ENCODE results near the gene RGS18. TPM values are rescaled to one million over a fixed set of nuclear protein-coding genes. Genes with fewer than 3 reads are reported as not detected.

RGS18 gene
- total RNA-seq, 1 donor from 2014 or later: not detected

DNA sequence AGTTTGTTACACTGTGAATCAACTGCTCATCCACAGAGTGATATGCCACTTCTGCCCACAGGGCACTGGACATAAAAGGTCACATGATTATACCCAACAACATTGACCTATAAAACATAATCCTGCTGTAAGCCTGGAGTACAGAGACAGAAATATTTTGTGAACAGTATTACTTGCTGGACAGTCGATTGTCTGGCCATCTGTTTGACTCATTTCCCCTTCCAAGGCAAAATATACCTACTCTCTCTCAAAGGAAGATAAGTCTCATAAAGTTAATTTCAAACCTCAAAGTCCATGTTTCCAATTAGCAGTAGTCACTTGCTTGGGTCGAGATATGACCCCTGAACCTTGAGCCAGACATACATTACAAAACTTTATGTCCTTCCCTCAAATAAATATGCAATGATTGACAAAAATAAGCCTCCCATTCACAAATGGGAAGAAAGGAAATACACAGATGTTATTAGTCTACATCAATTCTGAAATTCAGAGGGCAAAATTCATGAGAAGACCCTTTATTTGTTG, 39.3 kb upstream of the RGS18 start:
- Mint-ChIP-seq H3K4me3 (ENCODE audit: unreplicated experiment) (no peak overlapping the region), H3K4me1 (ENCODE audit: low read depth, unreplicated experiment) (peaks cover 7% of the 10 kb centered on the region), H3K27me3 (ENCODE audit: low read depth, unreplicated experiment) (no peaks in the 10 kb centered on the region), H3K36me3 (ENCODE audit: low read depth, unreplicated experiment) (no peaks in the 10 kb centered on the region), H3K27ac (ENCODE audit: unreplicated experiment) (no peak overlapping the region), H3K9me3 (ENCODE audit: unreplicated experiment) (no peaks in the 10 kb centered on the region)
- Histone ChIP-seq H3K4me1 (ENCODE audit: insufficient read depth, low read length) (no peaks in the 10 kb centered on the region), H3K9ac (ENCODE audit: low read length) (no peak overlapping the region), H3K4me2 (ENCODE audit: low read length) (no peak overlapping the region), H3K36me3 (ENCODE audit: insufficient read depth, low read length) (no peaks in the 10 kb centered on the region), H3K27ac (ENCODE audit: low read depth, low read length) (no peak overlapping the region), H2AFZ (ENCODE audit: low read depth, low read length) (no peak overlapping the region), H3K27me3 (ENCODE audit: insufficient read depth, low read length) (no peaks in the 10 kb centered on the region), H4K20me1 (ENCODE audit: insufficient read depth, low read length) (no peaks in the 10 kb centered on the region), H3K79me2 (ENCODE audit: insufficient read depth, low read length) (no peaks in the 10 kb centered on the region), H3K9me3 (ENCODE audit: insufficient read depth, low read depth, low read length) (no peaks in the 10 kb centered on the region), H3K4me3 (ENCODE audit: insufficient read depth, low read depth, low read length) (no peak overlapping the region)
- no peak for TF ChIP-seq EZH2 (IDR thresholded peaks at IDR 0.05; ENCODE audit: insufficient read depth, low read length)
- TF ChIP-seq, protein P1, sequence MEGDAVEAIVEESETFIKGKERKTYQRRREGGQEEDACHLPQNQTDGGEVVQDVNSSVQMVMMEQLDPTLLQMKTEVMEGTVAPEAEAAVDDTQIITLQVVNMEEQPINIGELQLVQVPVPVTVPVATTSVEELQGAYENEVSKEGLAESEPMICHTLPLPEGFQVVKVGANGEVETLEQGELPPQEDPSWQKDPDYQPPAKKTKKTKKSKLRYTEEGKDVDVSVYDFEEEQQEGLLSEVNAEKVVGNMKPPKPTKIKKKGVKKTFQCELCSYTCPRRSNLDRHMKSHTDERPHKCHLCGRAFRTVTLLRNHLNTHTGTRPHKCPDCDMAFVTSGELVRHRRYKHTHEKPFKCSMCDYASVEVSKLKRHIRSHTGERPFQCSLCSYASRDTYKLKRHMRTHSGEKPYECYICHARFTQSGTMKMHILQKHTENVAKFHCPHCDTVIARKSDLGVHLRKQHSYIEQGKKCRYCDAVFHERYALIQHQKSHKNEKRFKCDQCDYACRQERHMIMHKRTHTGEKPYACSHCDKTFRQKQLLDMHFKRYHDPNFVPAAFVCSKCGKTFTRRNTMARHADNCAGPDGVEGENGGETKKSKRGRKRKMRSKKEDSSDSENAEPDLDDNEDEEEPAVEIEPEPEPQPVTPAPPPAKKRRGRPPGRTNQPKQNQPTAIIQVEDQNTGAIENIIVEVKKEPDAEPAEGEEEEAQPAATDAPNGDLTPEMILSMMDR (IDR thresholded peaks at IDR 0.05; ENCODE audit: insufficient read depth, low read depth, low read length): no peak
- no peak for DNase-seq (ENCODE audit: low read depth)
- FAIRE-seq: no peak

DNA sequence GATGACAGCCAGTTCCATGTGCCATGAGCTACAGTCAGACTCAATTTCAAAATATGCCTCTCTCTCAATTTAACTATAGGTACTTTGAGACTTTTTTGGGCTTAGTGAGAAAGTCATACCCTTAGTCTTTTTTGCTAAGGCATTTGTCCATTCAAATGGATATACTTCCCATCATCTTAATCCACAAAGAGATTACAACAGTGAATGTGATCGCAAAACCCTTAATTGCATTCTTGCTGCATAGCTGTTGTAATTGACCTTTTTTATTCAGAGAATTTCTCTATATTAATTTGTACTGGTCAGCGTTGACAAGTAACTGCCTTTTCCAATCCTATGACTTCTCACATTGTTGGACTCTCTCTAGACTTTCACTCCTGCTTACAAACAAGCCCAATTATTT, 38.6 kb upstream of the RGS18 start:
- no peak overlapping the region for H3K4me3 ChIP-seq (ENCODE audit: insufficient read depth, low read depth, low read length)
- H4K20me1 ChIP-seq (ENCODE audit: insufficient read depth, low read length): no peaks in the 10 kb centered on the region
- H3K79me2 ChIP-seq (ENCODE audit: insufficient read depth, low read length): no peaks in the 10 kb centered on the region
- H3K27ac Mint-ChIP-seq (ENCODE audit: unreplicated experiment): no peak overlapping the region
- no peaks in the 10 kb centered on the region for H3K36me3 Mint-ChIP-seq (ENCODE audit: low read depth, unreplicated experiment)
- no peak overlapping the region for H3K4me3 Mint-ChIP-seq (ENCODE audit: unreplicated experiment)
- H3K4me1 ChIP-seq (ENCODE audit: insufficient read depth, low read length): no peaks in the 10 kb centered on the region
- H3K27me3 Mint-ChIP-seq (ENCODE audit: low read depth, unreplicated experiment): no peaks in the 10 kb centered on the region
- DNase-seq (ENCODE audit: low read depth) (no peak), FAIRE-seq (no peak)
- no peaks in the 10 kb centered on the region for H3K36me3 ChIP-seq (ENCODE audit: insufficient read depth, low read length)
- TF ChIP-seq, protein P1 (IDR thresholded peaks at IDR 0.05; ENCODE audit: insufficient read depth, low read depth, low read length): no peak
- no peak for TF ChIP-seq EZH2 (IDR thresholded peaks at IDR 0.05; ENCODE audit: insufficient read depth, low read length)
- no peak overlapping the region for H3K4me2 ChIP-seq (ENCODE audit: low read length)
- peaks cover 7% of the 10 kb centered on the region for H3K4me1 Mint-ChIP-seq (ENCODE audit: low read depth, unreplicated experiment)
- H2AFZ ChIP-seq (ENCODE audit: low read depth, low read length): no peak overlapping the region
- no peak overlapping the region for H3K9ac ChIP-seq (ENCODE audit: low read length)
- H3K9me3 Mint-ChIP-seq (ENCODE audit: unreplicated experiment): no peaks in the 10 kb centered on the region
- no peaks in the 10 kb centered on the region for H3K9me3 ChIP-seq (ENCODE audit: insufficient read depth, low read depth, low read length)
- no peak overlapping the region for H3K27ac ChIP-seq (ENCODE audit: low read depth, low read length)
- no peaks in the 10 kb centered on the region for H3K27me3 ChIP-seq (ENCODE audit: insufficient read depth, low read length)

DNA sequence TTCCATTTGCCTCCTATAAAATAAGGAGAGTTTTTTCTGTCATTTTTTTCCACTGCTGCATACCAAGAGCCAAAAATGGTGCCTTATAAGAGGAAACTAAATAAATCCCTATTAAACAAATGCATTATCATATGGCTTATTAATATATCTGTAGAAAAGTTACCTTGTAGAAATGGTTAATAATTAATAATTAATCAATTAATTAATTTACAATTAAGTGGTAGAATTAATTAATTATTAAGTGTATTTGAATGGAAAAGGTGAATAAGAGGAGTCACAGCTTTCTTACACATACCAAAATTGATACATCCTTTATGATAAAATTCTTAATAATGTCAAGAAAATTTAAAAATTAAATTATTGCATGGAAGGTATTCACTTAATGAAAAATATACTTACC, 35.6 kb upstream of the RGS18 start:
- H3K9me3 ChIP-seq (ENCODE audit: insufficient read depth, low read depth, low read length): no peaks in the 10 kb centered on the region
- peaks cover 7% of the 10 kb centered on the region for H3K4me1 Mint-ChIP-seq (ENCODE audit: low read depth, unreplicated experiment)
- no peaks in the 10 kb centered on the region for H3K36me3 Mint-ChIP-seq (ENCODE audit: low read depth, unreplicated experiment)
- no peak overlapping the region for H3K9ac ChIP-seq (ENCODE audit: low read length)
- DNase-seq (ENCODE audit: low read depth) (no peak), FAIRE-seq (no peak)
- no peak overlapping the region for H3K4me2 ChIP-seq (ENCODE audit: low read length)
- no peak overlapping the region for H3K27ac ChIP-seq (ENCODE audit: low read depth, low read length)
- H3K4me3 Mint-ChIP-seq (ENCODE audit: unreplicated experiment): no peak overlapping the region
- no peaks in the 10 kb centered on the region for H3K27me3 Mint-ChIP-seq (ENCODE audit: low read depth, unreplicated experiment)
- TF ChIP-seq, protein P1 (IDR thresholded peaks at IDR 0.05; ENCODE audit: insufficient read depth, low read depth, low read length): no peak
- no peak for TF ChIP-seq EZH2 (IDR thresholded peaks at IDR 0.05; ENCODE audit: insufficient read depth, low read length)
- H3K36me3 ChIP-seq (ENCODE audit: insufficient read depth, low read length): no peaks in the 10 kb centered on the region
- H3K4me1 ChIP-seq (ENCODE audit: insufficient read depth, low read length): no peaks in the 10 kb centered on the region
- H4K20me1 ChIP-seq (ENCODE audit: insufficient read depth, low read length): no peaks in the 10 kb centered on the region
- H2AFZ ChIP-seq (ENCODE audit: low read depth, low read length): no peak overlapping the region
- no peak overlapping the region for H3K27ac Mint-ChIP-seq (ENCODE audit: unreplicated experiment)
- H3K79me2 ChIP-seq (ENCODE audit: insufficient read depth, low read length): no peaks in the 10 kb centered on the region
- no peaks in the 10 kb centered on the region for H3K9me3 Mint-ChIP-seq (ENCODE audit: unreplicated experiment)
- no peaks in the 10 kb centered on the region for H3K27me3 ChIP-seq (ENCODE audit: insufficient read depth, low read length)
- H3K4me3 ChIP-seq (ENCODE audit: insufficient read depth, low read depth, low read length): no peak overlapping the region

All from astrocyte (in vitro differentiated cells and primary cell).